C4-2B (cell line): Measurements from ENCODE around the gene NDE1.

Experiments used
- ZFX ChIP-seq: fragments of 450-650 bp; IDR thresholded peaks from 2 replicates; pipeline ENCODE4 v1.6.1; 2017
- TF ChIP-seq, protein P1 (sequence below): fragments of 450-650 bp; conservative IDR thresholded peaks from 2 replicates; pipeline ENCODE4 v1.5.1; 2017; ENCODE audit warnings: mild to moderate bottlenecking

DNA sequence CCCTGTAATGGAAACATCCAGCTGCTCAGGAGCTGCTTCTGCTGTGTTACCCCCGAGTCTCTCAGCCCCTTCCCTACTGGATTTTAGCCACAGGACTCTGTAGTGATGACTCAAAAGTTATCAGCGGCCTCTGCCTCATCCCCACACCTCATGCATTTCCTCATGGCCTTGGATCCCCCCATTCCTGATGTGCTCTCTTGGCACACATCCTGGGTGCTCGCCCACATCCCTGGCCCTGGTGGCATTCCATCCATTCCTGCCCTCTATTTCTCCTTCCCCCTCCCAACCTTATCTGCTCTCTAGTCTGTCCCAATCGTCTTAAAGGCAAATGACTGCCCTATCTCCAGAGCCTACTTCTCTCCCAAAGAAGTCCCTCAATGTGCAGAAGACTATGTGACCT, 31.7 kb upstream of the NDE1 start:
- TF ChIP-seq, protein P1, sequence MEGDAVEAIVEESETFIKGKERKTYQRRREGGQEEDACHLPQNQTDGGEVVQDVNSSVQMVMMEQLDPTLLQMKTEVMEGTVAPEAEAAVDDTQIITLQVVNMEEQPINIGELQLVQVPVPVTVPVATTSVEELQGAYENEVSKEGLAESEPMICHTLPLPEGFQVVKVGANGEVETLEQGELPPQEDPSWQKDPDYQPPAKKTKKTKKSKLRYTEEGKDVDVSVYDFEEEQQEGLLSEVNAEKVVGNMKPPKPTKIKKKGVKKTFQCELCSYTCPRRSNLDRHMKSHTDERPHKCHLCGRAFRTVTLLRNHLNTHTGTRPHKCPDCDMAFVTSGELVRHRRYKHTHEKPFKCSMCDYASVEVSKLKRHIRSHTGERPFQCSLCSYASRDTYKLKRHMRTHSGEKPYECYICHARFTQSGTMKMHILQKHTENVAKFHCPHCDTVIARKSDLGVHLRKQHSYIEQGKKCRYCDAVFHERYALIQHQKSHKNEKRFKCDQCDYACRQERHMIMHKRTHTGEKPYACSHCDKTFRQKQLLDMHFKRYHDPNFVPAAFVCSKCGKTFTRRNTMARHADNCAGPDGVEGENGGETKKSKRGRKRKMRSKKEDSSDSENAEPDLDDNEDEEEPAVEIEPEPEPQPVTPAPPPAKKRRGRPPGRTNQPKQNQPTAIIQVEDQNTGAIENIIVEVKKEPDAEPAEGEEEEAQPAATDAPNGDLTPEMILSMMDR = no peak
- no peak for TF ChIP-seq ZFX
